GM18868 (cell line): Measurements from ENCODE around the gene PACSIN1.

Source experiments
- ATAC-seq: cut with Tn5 transposase; IDR thresholded peaks from one replicate; pipeline ENCODE4 v1.9.1; 2021; ENCODE audit warnings: mild to moderate bottlenecking, moderate library complexity; ENCODE audit not compliant: unreplicated experiment

PACSIN1 gene

GRCh38 chr6:34514112-34514511 is 48.2 kb downstream of the PACSIN1 start:
- no peak for ATAC-seq

- ATAC-seq: no peak
These were observed 49.0 kb downstream of the PACSIN1 start for GRCh38 chr6:34514593-34515472.

- ATAC-seq: no peak
These were observed 49.9 kb downstream of the PACSIN1 start for GRCh38 chr6:34515473-34516387.

GRCh38 chr6:34516391-34517324 is 50.8 kb downstream of the PACSIN1 start:
- no peak for ATAC-seq

- ATAC-seq: no peak
These were observed 51.6 kb downstream of the PACSIN1 start for GRCh38 chr6:34517461-34517881.

- no peak for ATAC-seq
These were observed 52.1 kb downstream of the PACSIN1 start for GRCh38 chr6:34517966-34518365.

- ATAC-seq: no peak
These were observed 52.9 kb downstream of the PACSIN1 start for GRCh38 chr6:34518669-34519365.

- no peak for ATAC-seq
These were observed 54.2 kb downstream of the PACSIN1 start for GRCh38 chr6:34519971-34520644.

- no peak for ATAC-seq
These were observed 55.0 kb downstream of the PACSIN1 start for GRCh38 chr6:34520645-34521462.

GRCh38 chr6:34521463-34522285 is 55.8 kb downstream of the PACSIN1 start:
- ATAC-seq: no peak

- ATAC-seq: no peak
These were observed 56.9 kb downstream of the PACSIN1 start for GRCh38 chr6:34522761-34523160.

- no peak for ATAC-seq
These were observed 57.7 kb downstream of the PACSIN1 start for GRCh38 chr6:34523441-34524206.

- no peak for ATAC-seq
These were observed 58.6 kb downstream of the PACSIN1 start for GRCh38 chr6:34524499-34524898.

GRCh38 chr6:34524971-34525370 is 59.1 kb downstream of the PACSIN1 start:
- no peak for ATAC-seq

GRCh38 chr6:34525431-34526175 is 59.7 kb downstream of the PACSIN1 start:
- ATAC-seq: no peak

- no peak for ATAC-seq
These were observed 60.5 kb downstream of the PACSIN1 start for GRCh38 chr6:34526241-34526972.
